ENCODE data around the gene CORO2B.

Gene CORO2B

GRCh38 chr15:68706931-68707330 lies 128.1 kb downstream of the CORO2B start:
- no peak for DNase-seq

- DNase-seq: no peak
These were observed 128.6 kb downstream of the CORO2B start for GRCh38 chr15:68707386-68707785.

GRCh38 chr15:68709876-68710275 lies 131.1 kb downstream of the CORO2B start:
- no peak for DNase-seq

GRCh38 chr15:68710536-68710935 lies 131.7 kb downstream of the CORO2B start:
- DNase-seq: no peak

- no peak for DNase-seq
These were observed 132.6 kb downstream of the CORO2B start for GRCh38 chr15:68711406-68711805.

GRCh38 chr15:68712886-68713285 lies 134.1 kb downstream of the CORO2B start:
- DNase-seq: no peak

GRCh38 chr15:68713874-68714273 lies 135.1 kb downstream of the CORO2B start:
- DNase-seq: no peak

GRCh38 chr15:68715111-68715510 lies 136.3 kb downstream of the CORO2B start:
- DNase-seq: no peak

GRCh38 chr15:68717951-68718350 lies 139.2 kb downstream of the CORO2B start:
- DNase-seq: no peak

GRCh38 chr15:68718468-68718867 lies 139.7 kb downstream of the CORO2B start:
- no peak for DNase-seq

- no peak for DNase-seq
These were observed 140.3 kb downstream of the CORO2B start for GRCh38 chr15:68719051-68719450.

GRCh38 chr15:68719672-68720071 lies 140.9 kb downstream of the CORO2B start:
- DNase-seq: no peak

GRCh38 chr15:68721886-68722285 lies 143.1 kb downstream of the CORO2B start:
- no peak for DNase-seq

GRCh38 chr15:68725736-68726135 lies 146.9 kb downstream of the CORO2B start:
- no peak for DNase-seq

- DNase-seq: no peak
These were observed 147.5 kb downstream of the CORO2B start for GRCh38 chr15:68726246-68726645.

GRCh38 chr15:68729789-68730411 lies 151.1 kb downstream of the CORO2B start:
- no peak for DNase-seq

- DNase-seq: no peak
These were observed 151.7 kb downstream of the CORO2B start for GRCh38 chr15:68730471-68730919.

GRCh38 chr15:68730976-68731897 lies 152.4 kb downstream of the CORO2B start:
- DNase-seq: no peak

- no peak for DNase-seq
These were observed 153.7 kb downstream of the CORO2B start for GRCh38 chr15:68732451-68732850.

- DNase-seq: no peak
These were observed 154.9 kb downstream of the CORO2B start for GRCh38 chr15:68733666-68734065.

- DNase-seq: no peak
These were observed 155.6 kb downstream of the CORO2B start for GRCh38 chr15:68734352-68734751.

GRCh38 chr15:68734881-68735280 lies 156.1 kb downstream of the CORO2B start:
- no peak for DNase-seq

GRCh38 chr15:68735610-68736009 lies 156.8 kb downstream of the CORO2B start:
- no peak for DNase-seq

GRCh38 chr15:68739390-68740080 lies 160.7 kb downstream of the CORO2B start:
- DNase-seq: no peak

All from cortex of kidney (tissue), 1 donor.